ENCODE measurements around the gene KMT2B. TPM values are rescaled to one million over a fixed set of nuclear protein-coding genes. Genes with fewer than 3 reads are reported as not detected.

The KMT2B gene
- total RNA-seq, 1 experiment from 2014 or later = 66.6 TPM

GRCh38 chr19:35756377-35757230, 38.8 kb downstream of the KMT2B start, which contains the start of gene HSPB6:
HSPB6 (minus strand) TSS chr19:35757029; CDS start chr19:35757008, 21 bp downstream.
- no peaks in the 10 kb centered on the region for H3K9me3 Mint-ChIP-seq
- H3K4me1 Mint-ChIP-seq = peaks cover 16% of the 10 kb centered on the region
- ChIA-PET CTCF (interaction anchor here (0.6 to 2.9 kb wide), 11 partner anchors 8 to 298 kb away, joined by 3 to 13 read pairs (median 3); partner anchors contain the start of genes LIN37, PSENEN, U2AF1L4 and WDR62), POLR2A (interaction anchor here (1.0 to 2.5 kb wide), 4 partner anchors 8 to 28 kb away, joined by 4 to 13 read pairs (median 8); partner anchors contain the start of genes LIN37, PSENEN and U2AF1L4)
- ATAC-seq = peak; percentile 2; the same call in 1 of the 2 replicates
- DNase-seq (ENCODE audit: low spot score) = peak; percentile 57
- H3K27me3 Mint-ChIP-seq (ENCODE audit: low read depth) = peaks cover 23% of the 10 kb centered on the region
- peak within 1 kb of the TSS; percentile 94 for H3K4me3 Mint-ChIP-seq
- TF ChIP-seq IRF1 (CRISPR knock-in tag; IDR thresholded peaks at IDR 0.05) (no peak), FOXP1 (CRISPR knock-in tag; IDR thresholded peaks at IDR 0.05; ENCODE audit: borderline replicate concordance) (0 out of 2 replicates have a peak, but pooled peaks have one; percentile 18), MXD4 (CRISPR knock-in tag; IDR thresholded peaks at IDR 0.05; ENCODE audit: borderline replicate concordance) (no peak), NR3C1 (CRISPR knock-in tag; conservative IDR thresholded peaks at IDR 0.05; ENCODE audit: low read depth) (no peak), NFYB (CRISPR knock-in tag; conservative IDR thresholded peaks at IDR 0.05; ENCODE audit: low read depth) (no peak), E2F1 (CRISPR knock-in tag; IDR thresholded peaks at IDR 0.05) (no peak), ZNF671 (CRISPR knock-in tag; IDR thresholded peaks at IDR 0.05) (no peak), ZNF317 (CRISPR knock-in tag; IDR thresholded peaks at IDR 0.05; ENCODE audit: borderline replicate concordance, low read depth) (no peak), SMAD3 (CRISPR knock-in tag; IDR thresholded peaks at IDR 0.05; ENCODE audit: borderline replicate concordance) (no peak)
- H3K27ac Mint-ChIP-seq = peak within 1 kb of the TSS; percentile 82
- peaks cover 5% of the 10 kb centered on the region; the same call in 1 of the 2 replicates for H3K36me3 Mint-ChIP-seq

- Mint-ChIP-seq H3K36me3 (peaks cover 10% of the 10 kb centered on the region), H3K27me3 (ENCODE audit: low read depth) (peaks cover 23% of the 10 kb centered on the region), H3K4me3 (peak overlapping the region; percentile 94), H3K9me3 (no peaks in the 10 kb centered on the region), H3K27ac (peak overlapping the region; percentile 82), H3K4me1 (peaks cover 16% of the 10 kb centered on the region)
- no peak for TF ChIP-seq FOXP1 (CRISPR knock-in tag; IDR thresholded peaks at IDR 0.05; ENCODE audit: borderline replicate concordance)
- no peak for TF ChIP-seq CDX4 (CRISPR knock-in tag; IDR thresholded peaks at IDR 0.05; ENCODE audit: borderline replicate concordance)
- no peak for TF ChIP-seq ZMAT4 (CRISPR knock-in tag; IDR thresholded peaks at IDR 0.05)
- CTCF ChIA-PET = interaction anchor here (0.6 to 2.9 kb wide), 6 partner anchors 9 to 29 kb away, joined by 3 to 13 read pairs (median 4); partner anchors contain the start of genes LIN37, PSENEN and U2AF1L4
- POLR2A ChIA-PET = interaction anchor here (1.0 to 2.5 kb wide), 4 partner anchors 9 to 27 kb away, joined by 4 to 13 read pairs (median 8); partner anchors contain the start of genes LIN37, PSENEN and U2AF1L4
- DNase-seq (ENCODE audit: low spot score) (no peak), ATAC-seq (peak; percentile 6)
Observed at GRCh38 chr19:35757231-35757748, 39.5 kb downstream of the KMT2B start.

GRCh38 chr19:35757749-35758608, 40.2 kb downstream of the KMT2B start, which contains the start of gene PROSER3:
PROSER3 (plus strand) TSS chr19:35758176; CDS start chr19:35758216, 40 bp downstream.
- peak; percentile 99 for DNase-seq (ENCODE audit: low spot score)
- no peaks in the 10 kb centered on the region for H3K9me3 Mint-ChIP-seq
- peaks cover 16% of the 10 kb centered on the region for H3K4me1 Mint-ChIP-seq
- peaks cover 11% of the 10 kb centered on the region for H3K36me3 Mint-ChIP-seq
- TF ChIP-seq SP1 (CRISPR knock-in tag; conservative IDR thresholded peaks at IDR 0.05) (peak; percentile 49; the same call in 1 of the 2 replicates), ZNF232 (CRISPR knock-in tag; IDR thresholded peaks at IDR 0.05) (no peak), NFYB (CRISPR knock-in tag; conservative IDR thresholded peaks at IDR 0.05; ENCODE audit: low read depth) (peak; percentile 100), TEAD4 (CRISPR knock-in tag; IDR thresholded peaks at IDR 0.05) (no peak), ETV6 (CRISPR knock-in tag; IDR thresholded peaks at IDR 0.05) (0 out of 2 replicates have a peak, but pooled peaks have one; percentile 19), ZNF416 (CRISPR knock-in tag; IDR thresholded peaks at IDR 0.05) (0 out of 2 replicates have a peak, but pooled peaks have one; percentile 51), FOXK1 (CRISPR knock-in tag; IDR thresholded peaks at IDR 0.05) (0 out of 2 replicates have a peak, but pooled peaks have one; percentile 56), FOXP4 (CRISPR knock-in tag; IDR thresholded peaks at IDR 0.05) (peak; percentile 54; the same call in 1 of the 2 replicates), JAZF1 (CRISPR knock-in tag; IDR thresholded peaks at IDR 0.05) (no peak)
- peak within 1 kb of the TSS; percentile 94 for H3K4me3 Mint-ChIP-seq
- peak within 1 kb of the TSS; percentile 82 for H3K27ac Mint-ChIP-seq
- peak; percentile 94 for ATAC-seq
- ChIA-PET CTCF (interaction anchor here (0.7 to 2.9 kb wide), 5 partner anchors 9 to 27 kb away, joined by 3 to 13 read pairs (median 5); partner anchors contain the start of genes LIN37, PSENEN and U2AF1L4), POLR2A (interaction anchor here (0.7 to 2.5 kb wide), 4 partner anchors 10 to 26 kb away, joined by 3 to 13 read pairs (median 8); partner anchors contain the start of gene LIN37)
- peaks cover 23% of the 10 kb centered on the region for H3K27me3 Mint-ChIP-seq (ENCODE audit: low read depth)
